Fibroblast of gingiva (primary cell): ENCODE data around the gene FAM131B.

Source experiments
- DNase-seq: peaks from one replicate; pipeline ENCODE4 v3.0.0-alpha.2; 2011; ENCODE audit warnings: low read depth

FAM131B gene

GRCh38 chr7:143382126-143382790 lies 19.7 kb upstream of the FAM131B start:
- no peak for DNase-seq

DNA sequence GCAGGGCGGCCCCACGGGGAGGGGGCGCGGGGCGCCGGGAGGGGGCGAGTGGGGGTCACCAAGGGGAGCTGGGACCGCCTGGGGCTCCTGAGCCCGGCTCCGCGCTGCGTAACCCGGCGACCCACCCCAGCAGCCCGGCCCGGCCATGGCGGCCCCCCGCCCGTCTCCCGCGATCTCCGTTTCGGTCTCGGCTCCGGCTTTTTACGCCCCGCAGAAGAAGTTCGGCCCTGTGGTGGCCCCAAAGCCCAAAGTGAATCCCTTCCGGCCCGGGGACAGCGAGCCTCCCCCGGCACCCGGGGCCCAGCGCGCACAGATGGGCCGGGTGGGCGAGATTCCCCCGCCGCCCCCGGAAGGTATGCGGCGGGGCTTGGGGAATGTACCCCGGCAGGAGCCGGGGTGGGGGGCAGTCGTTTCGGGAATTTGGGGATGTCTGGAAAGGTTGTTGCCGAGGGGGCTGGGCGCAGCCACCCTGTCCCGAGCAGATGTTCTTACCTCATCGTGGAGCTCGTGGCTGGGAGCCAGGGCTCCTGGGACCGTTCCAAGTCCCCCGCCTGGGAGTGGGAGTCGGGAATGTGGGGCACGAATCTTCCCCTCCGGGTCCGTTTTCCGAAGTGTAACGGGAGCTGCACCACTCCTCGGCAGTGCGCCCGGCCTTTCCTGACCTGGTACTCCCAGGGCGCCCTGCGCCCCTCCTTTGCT lies 19.1 kb upstream of the FAM131B start:
- DNase-seq: peak; percentile 78

DNA sequence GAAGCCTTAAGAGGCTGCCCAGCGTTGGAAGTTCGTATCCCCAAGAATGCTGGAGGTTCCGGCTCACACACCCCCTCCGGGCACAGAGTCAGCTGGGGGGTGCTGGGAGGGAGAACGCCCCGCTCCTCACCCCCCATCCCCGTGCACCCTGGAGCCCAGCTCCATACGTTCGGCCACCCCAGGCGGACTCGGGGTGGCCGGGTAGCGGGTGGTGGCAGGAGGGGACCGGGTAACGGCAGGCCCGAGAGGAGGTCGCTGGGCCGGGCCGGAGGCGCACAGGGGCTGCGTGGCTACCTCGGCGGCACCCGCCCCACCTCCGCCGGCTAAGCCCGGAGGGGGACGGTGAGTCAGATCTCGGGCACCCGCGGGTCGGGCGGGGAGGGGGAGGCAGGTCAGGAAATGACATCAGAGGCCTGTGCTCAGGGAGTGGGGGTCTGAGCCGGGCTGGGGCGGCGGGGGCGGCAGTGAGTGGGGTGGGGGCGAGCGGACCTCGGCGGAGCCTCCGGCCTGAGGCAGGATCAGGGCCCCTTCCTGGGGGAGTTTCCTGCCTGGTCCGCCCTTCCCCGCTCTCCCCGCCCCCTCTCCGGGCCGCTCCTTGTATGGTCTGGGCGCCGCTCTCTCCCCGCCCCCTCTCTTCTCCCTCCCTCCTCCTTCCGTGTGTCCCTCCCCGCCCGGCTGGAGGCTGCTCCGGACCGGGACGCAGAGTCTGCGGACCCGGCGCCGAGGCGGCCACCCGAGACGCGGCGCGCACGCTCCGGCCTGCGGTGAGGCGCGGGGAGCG lies 18.3 kb upstream of the FAM131B start, which contains the start of gene ZYX:
TSS of gene ZYX (plus strand) at position 700 of the 781 bp plus-strand sequence. CDS start 227 bp downstream, outside the sequence.
- peak; percentile 94 for DNase-seq

- peak; percentile 80 for DNase-seq
Measured at GRCh38 chr7:143380260-143380645, 17.7 kb upstream of the FAM131B start.

GRCh38 chr7:143379611-143380259 lies 17.2 kb upstream of the FAM131B start:
- DNase-seq: no peak

DNA sequence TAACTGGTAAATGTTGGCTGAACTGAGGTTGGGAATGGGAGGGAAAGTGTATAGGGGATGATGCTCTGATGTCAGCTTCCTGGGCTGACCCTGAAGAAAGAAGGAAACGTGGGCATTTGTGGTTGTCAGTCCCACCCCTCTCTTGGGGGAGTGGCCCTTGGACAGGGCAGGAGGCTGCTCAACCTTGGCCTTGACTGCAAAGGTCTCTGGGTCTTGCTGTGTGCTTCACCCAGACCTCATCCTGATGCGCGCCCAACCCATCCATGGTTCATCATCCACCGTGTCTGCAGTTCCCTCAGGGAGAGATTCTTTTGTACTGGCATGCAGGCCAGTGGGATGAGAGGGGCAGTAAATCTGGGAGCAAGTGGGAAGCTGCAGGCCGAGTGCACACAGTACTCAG lies 13.9 kb upstream of the FAM131B start:
- DNase-seq: no peak

GRCh38 chr7:143375298-143376034 lies 13.0 kb upstream of the FAM131B start:
- no peak for DNase-seq

GRCh38 chr7:143374561-143374960 lies 12.0 kb upstream of the FAM131B start:
- no peak for DNase-seq

GRCh38 chr7:143373255-143373794 lies 10.8 kb upstream of the FAM131B start:
- DNase-seq: no peak

DNA sequence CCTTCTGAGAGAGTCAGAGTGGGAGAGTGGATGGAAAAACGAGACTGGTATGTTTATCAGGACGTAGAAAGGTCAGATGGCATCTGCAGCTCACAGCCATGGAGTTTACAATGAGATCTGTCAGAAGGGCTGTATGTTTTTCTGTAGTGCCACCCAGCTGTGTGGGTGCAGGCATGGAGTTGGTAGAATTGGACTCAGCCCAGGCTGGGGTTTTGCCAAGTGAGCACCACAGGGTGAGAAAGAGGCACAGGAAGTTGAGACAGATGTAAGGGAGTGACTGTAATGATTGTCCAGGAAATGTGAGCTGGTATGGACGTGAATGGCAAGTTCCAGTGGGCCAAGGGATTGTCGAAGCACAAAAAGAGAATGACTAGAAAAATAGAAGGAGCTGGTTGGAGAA lies 9.6 kb upstream of the FAM131B start:
- DNase-seq: peak; percentile 26

DNA sequence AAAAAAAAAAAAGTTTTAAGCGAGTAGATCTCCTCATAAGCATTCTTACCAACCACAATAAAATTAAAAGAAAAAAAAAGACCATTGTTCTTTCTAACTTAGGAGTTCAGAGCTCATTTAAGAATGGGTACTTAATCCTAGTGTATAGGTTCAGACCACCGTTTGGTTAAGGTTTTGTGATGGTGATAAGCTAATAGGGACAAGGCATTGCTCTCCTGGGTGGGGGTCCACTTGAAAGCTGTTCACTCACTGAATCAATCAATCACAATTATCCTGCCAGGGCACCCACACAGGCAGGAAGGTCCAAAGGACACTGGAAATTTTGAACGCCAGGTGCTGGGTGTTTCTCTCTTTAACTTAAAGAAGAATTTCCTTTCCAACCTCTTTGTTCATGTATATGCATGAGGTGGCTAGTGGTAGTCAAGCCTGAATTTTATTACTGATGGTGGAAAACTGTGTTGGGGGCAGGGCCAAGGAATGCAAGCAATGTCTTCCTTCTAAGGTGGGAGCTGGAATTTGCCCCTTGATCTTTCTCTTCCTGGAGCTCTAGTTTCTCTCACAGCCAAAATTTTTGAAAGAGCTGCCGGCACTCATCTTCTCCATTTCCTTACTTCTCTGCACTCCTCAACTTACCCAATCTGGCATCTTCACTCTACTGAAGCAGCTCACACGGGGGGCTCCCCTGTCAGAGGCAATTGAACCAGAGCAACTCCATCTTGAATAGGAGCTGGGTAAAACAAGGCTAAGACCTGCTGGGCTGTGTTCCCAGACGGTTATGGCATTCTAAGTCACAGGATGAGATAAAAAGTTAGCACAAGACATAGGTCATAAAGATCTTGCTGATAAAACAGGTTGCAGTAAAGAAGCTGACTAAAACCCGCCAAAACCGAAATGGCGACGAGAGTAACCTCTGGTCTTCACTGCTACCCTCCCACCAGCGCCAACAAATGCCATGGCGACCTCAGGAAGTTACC lies 7.5 kb upstream of the FAM131B start:
- DNase-seq: no peak

GRCh38 chr7:143368387-143368786 lies 5.9 kb upstream of the FAM131B start:
- no peak for DNase-seq

DNA sequence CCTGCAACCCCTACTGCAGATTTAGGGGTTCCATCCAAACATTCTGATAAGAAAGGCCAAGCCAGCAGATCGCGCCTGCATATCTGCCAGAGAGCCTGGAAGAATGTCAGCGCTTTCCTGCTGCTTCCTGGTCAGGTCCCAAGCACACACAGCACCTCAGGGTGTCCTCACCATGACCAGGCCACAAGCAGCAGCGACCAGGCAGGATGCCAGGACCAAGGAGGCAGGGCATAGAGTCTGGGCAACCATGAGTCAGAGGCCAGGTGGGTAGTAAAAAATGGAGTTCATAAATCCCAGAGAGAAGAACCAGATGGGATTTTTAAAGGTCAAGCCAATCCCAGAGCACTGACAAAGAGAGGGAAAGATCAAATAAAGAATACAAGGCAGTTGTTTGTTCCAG lies 5.5 kb upstream of the FAM131B start:
- DNase-seq: no peak

DNA sequence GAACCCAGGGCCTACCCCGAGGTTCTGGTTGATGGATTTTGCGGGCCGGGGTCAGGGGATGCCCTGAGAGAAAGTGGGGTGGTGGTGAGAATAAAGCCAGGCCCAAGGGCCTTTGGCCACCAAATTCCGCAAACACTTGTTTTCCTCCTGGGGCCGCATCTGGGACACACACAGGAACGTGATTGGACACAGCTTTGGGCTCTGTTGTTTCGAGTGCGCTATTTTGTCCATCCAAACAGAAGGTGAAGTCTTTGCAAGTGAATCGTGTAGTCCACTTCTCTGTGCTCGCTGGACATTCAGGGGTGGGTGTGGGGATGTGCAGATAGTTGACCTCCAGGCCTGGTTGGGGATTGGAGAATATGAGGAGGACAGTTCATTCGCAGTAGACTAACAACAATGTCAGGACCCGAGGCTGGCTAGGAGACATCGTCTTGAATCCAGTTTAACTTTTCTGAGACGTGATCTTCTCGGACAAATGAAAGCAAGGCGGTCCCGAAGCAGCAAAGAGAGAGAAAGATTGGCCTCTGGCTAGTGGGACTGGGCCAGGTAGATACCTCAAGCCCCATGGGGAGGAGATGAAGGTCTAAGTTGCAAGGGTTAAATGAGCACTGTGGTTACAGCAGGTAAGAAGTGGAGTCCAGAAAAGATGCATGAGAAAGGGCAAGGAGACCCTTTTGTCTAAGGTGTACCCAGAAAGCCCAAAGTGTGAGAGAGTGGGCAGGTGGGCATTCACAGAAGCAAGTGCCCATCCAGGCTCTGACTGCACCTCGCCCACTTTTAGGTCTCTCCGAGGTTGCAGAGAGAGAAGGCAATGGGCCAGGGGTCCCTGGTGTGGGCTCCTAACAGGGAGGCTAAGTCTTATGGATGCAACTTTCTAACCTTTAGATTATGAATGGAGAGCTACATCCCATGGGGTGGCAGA lies 764 bp upstream of the FAM131B start:
- DNase-seq: no peak

DNA sequence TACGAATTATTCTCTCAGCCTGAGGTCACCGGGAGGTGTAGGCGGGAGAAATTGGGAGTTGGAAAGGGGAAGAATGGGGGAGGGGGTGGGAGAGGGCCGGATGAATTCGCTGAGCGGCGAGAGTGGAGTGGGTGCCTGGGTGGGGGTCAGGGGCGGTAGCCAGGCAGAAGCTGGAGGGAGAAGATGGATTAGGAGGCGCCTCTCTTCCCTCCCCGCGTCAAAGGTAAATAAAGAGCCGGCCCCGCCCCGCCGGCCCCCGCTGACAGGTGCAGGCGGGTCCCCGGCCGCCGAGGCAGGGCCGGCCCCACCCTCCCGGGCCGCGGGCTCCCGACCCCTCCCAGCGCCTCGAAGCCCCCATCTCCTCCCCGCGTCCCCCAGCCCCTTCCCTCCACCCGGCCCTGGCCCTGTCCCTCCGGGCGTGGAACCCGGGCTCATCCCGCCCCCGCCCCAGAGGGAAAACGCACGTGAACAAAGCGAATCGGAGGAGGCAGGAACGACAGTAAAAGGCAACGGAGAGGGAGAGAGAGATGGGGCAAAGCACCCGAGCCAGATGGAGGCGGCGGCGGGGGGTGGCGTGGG lies 872 bp downstream of the FAM131B start:
- DNase-seq: no peak

DNA sequence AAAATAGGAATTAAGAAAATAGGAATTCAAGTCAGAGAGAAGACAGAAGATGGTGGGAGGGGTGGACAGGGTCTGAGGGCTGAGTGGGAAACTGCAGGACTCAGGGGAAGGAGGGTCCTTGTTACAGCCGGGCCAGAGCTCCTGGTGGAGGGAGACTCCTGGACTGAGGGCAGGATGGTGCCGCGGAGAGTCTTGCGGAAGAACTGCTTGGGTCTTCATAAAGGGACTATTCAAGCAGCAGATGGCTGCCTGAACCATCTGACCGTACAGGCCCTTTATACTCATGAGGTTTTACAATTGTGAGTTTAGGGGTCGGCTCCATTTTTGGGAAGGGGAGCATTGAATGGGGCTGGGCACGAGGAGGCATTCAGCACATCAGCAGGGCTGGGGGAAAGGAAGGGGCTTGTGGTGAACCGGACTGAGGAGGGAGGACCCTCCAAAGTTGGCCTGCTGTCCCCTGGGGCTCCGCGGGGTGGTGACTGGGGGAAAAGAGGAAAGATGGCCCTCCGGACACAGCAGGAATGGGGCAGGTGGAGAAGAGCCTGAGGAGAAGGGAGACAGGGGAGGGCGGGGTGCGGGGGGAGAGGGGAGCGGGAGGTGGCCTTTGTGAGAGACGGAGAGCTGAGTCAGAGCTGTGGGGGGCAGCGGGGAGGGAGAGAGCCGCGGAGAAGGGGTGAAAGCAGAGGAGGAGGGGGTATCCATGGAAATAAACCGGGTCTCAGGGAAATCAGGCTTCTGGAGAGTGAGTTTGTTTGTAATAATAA lies 1.5 kb downstream of the FAM131B start:
- DNase-seq: no peak

DNA sequence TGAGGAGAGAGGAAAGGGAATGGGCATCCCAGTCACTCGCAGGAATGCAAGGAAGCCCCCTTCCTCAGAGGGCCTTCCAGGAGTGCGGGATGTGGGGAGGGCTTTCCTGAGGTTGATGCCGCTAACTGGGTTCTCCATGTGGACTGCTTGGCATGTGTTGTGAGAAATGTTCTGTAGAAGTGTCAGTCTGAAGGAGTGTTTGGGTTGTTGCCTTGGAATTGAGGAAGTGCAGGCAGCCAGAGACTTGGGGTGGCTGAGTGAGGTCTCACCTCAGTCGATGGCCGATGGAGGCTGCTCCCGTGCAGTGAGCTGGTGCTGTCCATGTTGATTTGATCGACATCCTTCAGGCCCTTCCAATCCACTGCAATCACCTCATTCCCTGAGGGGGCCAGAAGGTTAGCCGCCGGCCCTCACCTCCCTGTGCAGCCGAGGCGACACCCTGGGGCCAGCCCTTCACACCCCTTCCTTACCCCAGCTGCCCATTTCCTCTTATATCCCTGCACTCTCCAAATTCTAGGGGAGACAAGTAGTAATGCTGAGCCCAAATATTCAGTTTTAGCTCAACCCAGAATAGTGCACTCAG lies 2.7 kb downstream of the FAM131B start:
- DNase-seq: no peak

GRCh38 chr7:143358626-143359025 lies 3.9 kb downstream of the FAM131B start:
- DNase-seq: no peak
